Activated CD4-positive, alpha-beta memory T cell treated with anti-CD3 and anti-CD28 coated beads, Interleukin-2, amount 10 ng/mL, durations not matched to agents 7 days and 5 days (primary cell): ENCODE results near the gene ZDHHC5. TPM values are rescaled to one million over a fixed set of nuclear protein-coding genes. Genes with fewer than 3 reads are reported as not detected.

Source experiments
- CTCF ChIA-PET: fragments of 350-600 bp; sonication (Branson Sonifier 250); formaldehyde crosslinking; loops from one replicate; lab custom pipeline; 2021; ENCODE audit warnings: antibody characterized with exemption, inconsistent platforms; lab: Charles Lee
- POLR2A ChIA-PET: fragments of 350-600 bp; sonication (Branson Sonifier 250); formaldehyde crosslinking; loops from one replicate; lab custom pipeline; 2021; ENCODE audit warnings: antibody characterized with exemption; lab: Charles Lee
- DNase-seq: peaks from one replicate; pipeline ENCODE4 v3.0.0-alpha.2; 2020
- H3K27ac Mint-ChIP-seq: one replicate; pipeline ENCODE4 v1.8.0; 2021; ENCODE audit warnings: mild to moderate bottlenecking, mixed read lengths
- H3K27me3 Mint-ChIP-seq: one replicate; pipeline ENCODE4 v1.8.0; 2021; ENCODE audit warnings: mixed read lengths
- H3K36me3 Mint-ChIP-seq: one replicate; pipeline ENCODE4 v1.8.0; 2021; ENCODE audit warnings: low read depth, mixed read lengths
- H3K4me1 Mint-ChIP-seq: one replicate; pipeline ENCODE4 v1.8.0; 2021; ENCODE audit warnings: mixed read lengths
- H3K4me3 Mint-ChIP-seq: one replicate; pipeline ENCODE4 v1.8.0; 2021; ENCODE audit warnings: mild to moderate bottlenecking, mixed read lengths
- H3K9me3 Mint-ChIP-seq: one replicate; pipeline ENCODE4 v1.8.0; 2021; ENCODE audit warnings: mixed read lengths
- total RNA-seq, 2 experiments: library from RNA; stranded (reverse); gene quantifications; one replicate each; pipeline ENCODE4 v1.2.3, GENCODE V29; 2021

Gene ZDHHC5
- total RNA-seq, 2 experiments from 2014 or later: 77.6 to 86.6 TPM

DNA sequence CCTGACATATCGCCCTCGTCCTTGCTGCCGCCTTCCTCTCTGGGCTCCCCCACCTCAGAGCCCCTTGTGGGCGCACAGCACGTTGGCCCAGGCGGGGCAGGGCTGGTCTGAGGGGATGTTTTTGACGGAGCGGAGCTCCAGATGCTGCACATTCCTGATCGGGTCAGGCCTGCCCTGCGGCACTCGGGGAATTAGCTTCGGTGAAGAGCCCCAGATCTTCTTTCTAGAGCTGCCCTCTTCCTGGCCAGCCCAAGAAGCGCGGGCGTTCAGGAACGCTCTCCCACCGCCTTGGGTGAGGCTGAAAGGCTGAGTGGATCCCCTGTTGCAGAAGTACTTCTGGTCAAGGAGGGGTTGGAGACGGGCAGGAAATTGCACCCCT is 30.3 kb upstream of the ZDHHC5 start:
- no peaks in the 10 kb centered on the region for H3K36me3 Mint-ChIP-seq
- no peak overlapping the region for H3K27ac Mint-ChIP-seq
- H3K4me1 Mint-ChIP-seq: peaks cover 14% of the 10 kb centered on the region
- ChIA-PET POLR2A (no interaction called here), CTCF (interaction anchor here (9.2 kb wide), 1 partner anchor 67 kb away, joined by 206 read pairs; the partner anchor contains the start of gene UBE2L6)
- peak overlapping the region; percentile 80 for H3K4me3 Mint-ChIP-seq
- no peaks in the 10 kb centered on the region for H3K9me3 Mint-ChIP-seq
- no peak for DNase-seq
- peaks cover 33% of the 10 kb centered on the region for H3K27me3 Mint-ChIP-seq

- Mint-ChIP-seq H3K36me3 (no peaks in the 10 kb centered on the region), H3K27ac (no peak overlapping the region), H3K4me1 (peaks cover 14% of the 10 kb centered on the region), H3K9me3 (no peaks in the 10 kb centered on the region), H3K27me3 (peaks cover 36% of the 10 kb centered on the region), H3K4me3 (peak overlapping the region; percentile 80)
- no peak for DNase-seq
- ChIA-PET CTCF (interaction anchor here (0.5 to 9.2 kb wide), 5 partner anchors 33 to 1973 kb away, joined by 3 to 206 read pairs (median 4); partner anchors contain the start of gene UBE2L6), POLR2A (interaction anchor here (1.1 to 1.7 kb wide), 2 partner anchors 34 to 70 kb away, joined by 4 to 5 read pairs; no protein-coding TSS in a partner anchor)
Measured at GRCh38 chr11:57638005-57638781, 29.7 kb upstream of the ZDHHC5 start.

DNA sequence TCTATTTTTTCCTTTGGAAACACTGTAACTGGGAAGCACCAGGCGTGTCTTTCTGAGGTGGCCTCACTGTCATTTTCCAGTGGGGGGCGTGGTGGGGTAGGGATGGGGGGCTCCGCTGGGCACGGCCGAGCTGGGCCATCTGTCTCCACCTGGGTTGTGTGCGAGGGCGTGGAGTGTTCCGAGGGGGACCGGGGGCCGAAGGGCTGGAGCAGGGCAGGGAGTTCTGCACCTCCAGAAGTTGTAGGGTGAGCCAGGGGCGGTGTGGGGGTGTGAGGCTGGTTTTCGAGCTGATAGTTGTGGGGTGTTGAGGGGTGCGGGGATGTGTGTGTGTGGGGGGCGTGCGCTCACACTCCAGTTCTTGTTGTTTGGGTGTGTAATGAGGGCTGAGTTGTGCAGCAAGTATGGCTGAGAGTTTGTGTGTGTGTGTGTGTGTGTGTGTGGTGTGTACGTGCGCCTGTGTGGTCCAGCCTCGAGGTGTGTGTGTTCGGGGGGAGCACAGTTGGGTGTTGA is 29.0 kb upstream of the ZDHHC5 start:
- ChIA-PET CTCF (interaction anchor here (0.5 to 9.2 kb wide), 5 partner anchors 34 to 1972 kb away, joined by 3 to 206 read pairs (median 4); partner anchors contain the start of gene UBE2L6), POLR2A (interaction anchor here (1.1 to 1.7 kb wide), 2 partner anchors 34 to 70 kb away, joined by 4 to 5 read pairs; no protein-coding TSS in a partner anchor)
- DNase-seq: no peak
- no peaks in the 10 kb centered on the region for H3K9me3 Mint-ChIP-seq
- H3K36me3 Mint-ChIP-seq: no peaks in the 10 kb centered on the region
- peaks cover 40% of the 10 kb centered on the region for H3K27me3 Mint-ChIP-seq
- H3K27ac Mint-ChIP-seq: no peak overlapping the region
- H3K4me1 Mint-ChIP-seq: peaks cover 14% of the 10 kb centered on the region
- H3K4me3 Mint-ChIP-seq: peak overlapping the region; percentile 80

- ChIA-PET CTCF (interaction anchor here (0.6 to 9.2 kb wide), 10 partner anchors 19 to 182 kb away, joined by 3 to 206 read pairs (median 6); partner anchors contain the start of genes TIMM10 and UBE2L6), POLR2A (interaction anchor here (1.1 to 1.7 kb wide), 3 partner anchors 35 to 72 kb away, joined by 4 to 7 read pairs (median 5); partner anchors contain the start of gene UBE2L6)
- peaks cover 14% of the 10 kb centered on the region for H3K4me1 Mint-ChIP-seq
- DNase-seq: no peak
- peaks cover 37% of the 10 kb centered on the region for H3K27me3 Mint-ChIP-seq
- peak overlapping the region; percentile 80 for H3K4me3 Mint-ChIP-seq
- no peaks in the 10 kb centered on the region for H3K9me3 Mint-ChIP-seq
- no peak overlapping the region for H3K27ac Mint-ChIP-seq
- no peaks in the 10 kb centered on the region for H3K36me3 Mint-ChIP-seq
Measured at GRCh38 chr11:57639321-57640067, 28.4 kb upstream of the ZDHHC5 start.

GRCh38 chr11:57640068-57640800 is 27.7 kb upstream of the ZDHHC5 start:
- Mint-ChIP-seq H3K27me3 (peaks cover 37% of the 10 kb centered on the region), H3K36me3 (no peaks in the 10 kb centered on the region), H3K9me3 (no peaks in the 10 kb centered on the region), H3K27ac (no peak overlapping the region), H3K4me3 (no peak overlapping the region), H3K4me1 (peaks cover 14% of the 10 kb centered on the region)
- ChIA-PET CTCF (interaction anchor here (0.6 to 9.2 kb wide), 23 partner anchors 8 to 346 kb away, joined by 3 to 206 read pairs (median 5); partner anchors contain the start of genes TIMM10 and UBE2L6), POLR2A (interaction anchor here (0.5 to 1.7 kb wide), 3 partner anchors 36 to 83 kb away, joined by 3 to 7 read pairs (median 5); partner anchors contain the start of gene UBE2L6)
- DNase-seq: no peak

DNA sequence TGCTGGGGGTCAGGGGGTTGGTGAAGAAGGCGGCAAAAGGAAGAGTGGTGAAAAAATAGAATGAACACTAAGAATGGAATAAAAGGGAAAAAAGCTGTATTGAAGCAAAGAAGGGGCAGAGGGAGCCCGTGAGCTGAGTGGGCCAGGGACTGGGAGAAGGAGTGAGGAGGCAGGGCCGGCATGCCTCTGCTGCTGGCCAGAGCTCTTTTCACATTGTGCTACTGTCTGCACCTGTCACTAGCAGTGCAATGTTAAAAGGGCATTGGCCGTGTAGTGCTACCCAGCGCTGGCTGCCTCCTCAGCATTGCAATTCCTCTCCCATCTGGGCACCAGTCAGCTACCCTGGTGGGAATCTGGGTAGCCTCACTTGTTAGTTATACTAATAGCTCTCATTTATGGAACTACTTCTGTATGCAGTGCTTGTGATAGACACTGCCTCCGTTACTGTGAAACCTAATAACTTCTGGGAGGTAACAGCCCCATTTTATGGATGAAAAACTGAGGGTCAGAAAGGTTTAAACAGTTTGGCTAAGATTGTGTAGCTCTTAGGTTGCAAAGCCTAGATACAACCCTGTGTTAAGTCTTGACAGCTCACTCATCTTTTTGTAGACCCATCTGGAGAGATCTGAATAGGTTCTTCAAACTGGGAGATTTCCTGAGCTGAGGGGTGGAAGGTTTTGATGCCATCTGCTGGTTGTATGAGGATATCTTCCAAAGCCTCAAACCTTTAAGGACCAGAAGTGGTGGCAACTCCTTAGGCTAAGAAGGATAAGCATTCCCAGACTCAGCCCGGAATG is 26.7 kb upstream of the ZDHHC5 start:
- ChIA-PET POLR2A (interaction anchor here (0.5 to 1.1 kb wide), 3 partner anchors 66 to 82 kb away, joined by 3 to 5 read pairs (median 4); partner anchors contain the start of gene UBE2L6), CTCF (interaction anchor here (0.6 to 9.2 kb wide), 27 partner anchors 9 to 347 kb away, joined by 3 to 206 read pairs (median 5); partner anchors contain the start of genes P2RX3, TIMM10 and UBE2L6)
- Mint-ChIP-seq H3K27ac (no peak overlapping the region), H3K4me3 (no peak overlapping the region), H3K27me3 (peaks cover 44% of the 10 kb centered on the region), H3K9me3 (no peaks in the 10 kb centered on the region), H3K36me3 (no peaks in the 10 kb centered on the region), H3K4me1 (peaks cover 15% of the 10 kb centered on the region)
- DNase-seq: no peak

- Mint-ChIP-seq H3K36me3 (no peaks in the 10 kb centered on the region), H3K27ac (no peak overlapping the region), H3K4me1 (peaks cover 25% of the 10 kb centered on the region), H3K9me3 (no peaks in the 10 kb centered on the region), H3K27me3 (peaks cover 54% of the 10 kb centered on the region), H3K4me3 (no peak overlapping the region)
- ChIA-PET POLR2A (interaction anchor here (3.7 kb wide), 1 partner anchor 76 kb away, joined by 15 read pairs; the partner anchor contains the start of gene UBE2L6), CTCF (interaction anchor here (0.6 to 9.2 kb wide), 32 partner anchors 7 to 1256 kb away, joined by 3 to 206 read pairs (median 4); partner anchors contain the start of genes CLP1, SELENOH, SLC43A1 and TIMM10)
- DNase-seq: no peak
Measured at GRCh38 chr11:57643802-57644201, 24.1 kb upstream of the ZDHHC5 start.

- H3K4me1 Mint-ChIP-seq: peaks cover 31% of the 10 kb centered on the region
- ChIA-PET CTCF (interaction anchor here (0.5 to 9.2 kb wide), 35 partner anchors 8 to 299 kb away, joined by 3 to 206 read pairs (median 4); partner anchors contain the start of genes CLP1, SELENOH, SLC43A1 and TIMM10), POLR2A (interaction anchor here (3.7 kb wide), 1 partner anchor 77 kb away, joined by 15 read pairs; the partner anchor contains the start of gene UBE2L6)
- H3K27ac Mint-ChIP-seq: no peak overlapping the region
- no peaks in the 10 kb centered on the region for H3K36me3 Mint-ChIP-seq
- no peaks in the 10 kb centered on the region for H3K9me3 Mint-ChIP-seq
- DNase-seq: peak; percentile 85
- H3K27me3 Mint-ChIP-seq: peaks cover 64% of the 10 kb centered on the region
- H3K4me3 Mint-ChIP-seq: no peak overlapping the region
Measured at GRCh38 chr11:57644748-57645688, 22.9 kb upstream of the ZDHHC5 start.

- Mint-ChIP-seq H3K9me3 (no peaks in the 10 kb centered on the region), H3K4me1 (peaks cover 38% of the 10 kb centered on the region), H3K27ac (no peak overlapping the region), H3K36me3 (no peaks in the 10 kb centered on the region), H3K27me3 (peaks cover 67% of the 10 kb centered on the region), H3K4me3 (no peak overlapping the region)
- DNase-seq: no peak
- CTCF ChIA-PET: interaction anchor here (1.7 to 9.2 kb wide), 5 partner anchors 14 to 189 kb away, joined by 5 to 206 read pairs (median 36); partner anchors contain the start of gene UBE2L6
- POLR2A ChIA-PET: interaction anchor here (3.7 kb wide), 1 partner anchor 78 kb away, joined by 15 read pairs; the partner anchor contains the start of gene UBE2L6
Measured at GRCh38 chr11:57645689-57646085, 22.2 kb upstream of the ZDHHC5 start.

- Mint-ChIP-seq H3K4me1 (peaks cover 39% of the 10 kb centered on the region), H3K9me3 (no peaks in the 10 kb centered on the region), H3K27ac (no peak overlapping the region), H3K36me3 (no peaks in the 10 kb centered on the region), H3K27me3 (peaks cover 67% of the 10 kb centered on the region), H3K4me3 (no peak overlapping the region)
- no peak for DNase-seq
- CTCF ChIA-PET: interaction anchor here (0.7 to 1.6 kb wide), 3 partner anchors 79 to 188 kb away, joined by 3 to 5 read pairs (median 4); partner anchors contain the start of gene UBE2L6
- POLR2A ChIA-PET: interaction anchor here (3.7 kb wide), 1 partner anchor 79 kb away, joined by 15 read pairs; the partner anchor contains the start of gene UBE2L6
Measured at GRCh38 chr11:57646194-57646798, 21.6 kb upstream of the ZDHHC5 start.
